ENCODE data around the gene PLEKHH1. TPM values are rescaled to one million over a fixed set of nuclear protein-coding genes. Genes with fewer than 3 reads are reported as not detected.

PLEKHH1 gene
- total and polyA plus RNA-seq, 2 of the 8 experiments (the other 6 are each of a cell fraction or from before 2014, with no cell fraction given): 28.3 to 33.3 TPM

- TF ChIP-seq MAX (IDR thresholded peaks at IDR 0.05) (no peak), POLR2A (IDR thresholded peaks at IDR 0.05; ENCODE audit: control extremely low read depth in 1 of 2, low read depth in 2 of 2, low read length in 2 of 2) (no peak), RFX5 (IDR thresholded peaks at IDR 0.05; ENCODE audit: borderline replicate concordance, low read depth, low read length) (no peak)
These were observed 24.1 kb upstream of the PLEKHH1 start (continued) for GRCh38 chr14:67508956-67509355.
